Stimulated activated CD8-positive, alpha-beta memory T cell treated with anti-CD3 and anti-CD28 coated beads, Interleukin-15, amount 100 ng/mL, for 4 hours (primary cell): Measurements from ENCODE around the gene SMS.

ENCODE experiments used
- DNase-seq, 2 donors: peaks; one replicate each; pipeline ENCODE4 v3.0.0-alpha.2; 2020; ENCODE audit warnings: low read depth in 2 of 2

SMS gene

GRCh38 chrX:22037911-22038537, 97.5 kb downstream of the SMS start:
- no peak for DNase-seq

GRCh38 chrX:22039541-22039940, 99.0 kb downstream of the SMS start:
- no peak for DNase-seq

GRCh38 chrX:22040184-22040583, 99.7 kb downstream of the SMS start:
- no peak for DNase-seq

GRCh38 chrX:22041907-22042530, 101.5 kb downstream of the SMS start:
- no peak for DNase-seq

GRCh38 chrX:22043872-22044271, 103.4 kb downstream of the SMS start:
- DNase-seq, result no peak
